GM12865 (cell line): Measurements from ENCODE around the gene SLC4A9.

ENCODE experiments used
- DNase-seq: peaks from one replicate; pipeline ENCODE4 v3.0.0; 2010; ENCODE audit warnings: low read depth
- H3K4me3 ChIP-seq: 2 replicates; pipeline ENCODE4 v1.5.1; 2011; ENCODE audit warnings: mild to moderate bottlenecking, low read depth, low read length, control low read depth
- CTCF ChIP-seq: IDR thresholded peaks from 2 replicates; pipeline ENCODE4 v1.5.1; 2011; ENCODE audit warnings: low read length, control low read depth, low read depth, inconsistent platforms; ENCODE audit not compliant: insufficient read depth; ENCODE audit errors: missing control alignments

The SLC4A9 gene

GRCh38 chr5:140327589-140327988 lies 32.4 kb upstream of the SLC4A9 start:
- DNase-seq, result no peak
- H3K4me3 ChIP-seq, result no peak overlapping the region

GRCh38 chr5:140328036-140328764 lies 31.8 kb upstream of the SLC4A9 start:
- no peak for TF ChIP-seq CTCF
- peak; percentile 49 for DNase-seq

More at GRCh38 chr5:140327589-140327988, 32.4 kb upstream of the SLC4A9 start:
- TF ChIP-seq CTCF, result no peak

GRCh38 chr5:140329739-140330481 lies 30.1 kb upstream of the SLC4A9 start:
- no peak for TF ChIP-seq CTCF
- H3K4me3 ChIP-seq, result no peak overlapping the region
- DNase-seq, result no peak

More at GRCh38 chr5:140328036-140328764, 31.8 kb upstream of the SLC4A9 start:
- H3K4me3 ChIP-seq, result no peak overlapping the region

- DNase-seq, result no peak
- H3K4me3 ChIP-seq, result no peak overlapping the region
These were observed 28.4 kb upstream of the SLC4A9 start for GRCh38 chr5:140331638-140332037.

GRCh38 chr5:140336388-140336787 lies 23.6 kb upstream of the SLC4A9 start:
- no peak for TF ChIP-seq CTCF
- DNase-seq, result no peak

More at GRCh38 chr5:140331638-140332037, 28.4 kb upstream of the SLC4A9 start:
- no peak for TF ChIP-seq CTCF

GRCh38 chr5:140337880-140338279 lies 22.1 kb upstream of the SLC4A9 start:
- no peak overlapping the region for H3K4me3 ChIP-seq
- TF ChIP-seq CTCF, result no peak
- DNase-seq, result no peak

More at GRCh38 chr5:140336388-140336787, 23.6 kb upstream of the SLC4A9 start:
- H3K4me3 ChIP-seq, result no peak overlapping the region
